HepG2 (cell line): ENCODE data around the gene ANO9. TPM values are rescaled to one million over a fixed set of nuclear protein-coding genes. Genes with fewer than 3 reads are reported as not detected.

ENCODE experiments used
- ARID5B ChIP-seq: IDR thresholded peaks from 2 replicates; pipeline ENCODE4 v1.4.0; 2020; ENCODE audit warnings: mild to moderate bottlenecking, missing genetic modification reagents
- CREM ChIP-seq, 2 experiments: sonication (generic) in 1 of 2; formaldehyde crosslinking in 1 of 2; IDR thresholded peaks; 2 replicates each; pipeline versions ENCODE4 v1.4.0 to v1.6.1; 2016 to 2020; ENCODE audit warnings: antibody characterized with exemption in 1 of 2, mild to moderate bottlenecking in 1 of 2, missing genetic modification reagents in 1 of 2
- GABPA ChIP-seq, 2 experiments: IDR thresholded peaks; 2 replicates each; pipeline ENCODE4 v1.6.1; 2011 to 2016; ENCODE audit warnings: low read depth in 2 of 2, low read length in 1 of 2, missing biosample characterization in 1 of 2, missing genetic modification characterization in 1 of 2
- KLF16 ChIP-seq, 2 experiments: sonication (generic) in 1 of 2; formaldehyde crosslinking in 1 of 2; IDR thresholded peaks; 2 replicates each; pipeline versions ENCODE4 v1.6.1 to v1.8.0; 2016 to 2023; ENCODE audit warnings: missing genetic modification reagents in 2 of 2, missing compliant biosample characterization in 1 of 2
- NKX3-1 ChIP-seq: sonication (generic); formaldehyde crosslinking; IDR thresholded peaks from 2 replicates; pipeline ENCODE4 v1.5.0; 2020; ENCODE audit warnings: missing genetic modification reagents
- PRDM15 ChIP-seq: sonication (generic); formaldehyde crosslinking; IDR thresholded peaks from 2 replicates; pipeline ENCODE4 v1.4.0; 2020; ENCODE audit warnings: missing genetic modification reagents
- SIN3A ChIP-seq: IDR thresholded peaks from 2 replicates; pipeline ENCODE4 v1.6.1; 2011; ENCODE audit warnings: low read depth, mild to moderate bottlenecking, control low read depth, low read length, borderline replicate concordance
- TFDP2 ChIP-seq: sonication (generic); formaldehyde crosslinking; IDR thresholded peaks from 2 replicates; pipeline ENCODE4 v1.4.0; 2020; ENCODE audit warnings: missing genetic modification reagents
- TSC22D2 ChIP-seq: sonication (generic); formaldehyde crosslinking; IDR thresholded peaks from 2 replicates; pipeline ENCODE4 v1.5.1; 2020; ENCODE audit warnings: missing genetic modification reagents, mild to moderate bottlenecking, borderline replicate concordance
- ZBTB38 ChIP-seq: sonication (generic); formaldehyde crosslinking; IDR thresholded peaks from 2 replicates; pipeline ENCODE4 v1.5.1; 2020; ENCODE audit warnings: mild to moderate bottlenecking, missing genetic modification reagents
- ZNF543 ChIP-seq: sonication (generic); formaldehyde crosslinking; IDR thresholded peaks from 2 replicates; pipeline ENCODE4 v1.4.0; 2020; ENCODE audit warnings: mild to moderate bottlenecking, missing genetic modification reagents
- ZNF691 ChIP-seq: sonication (generic); formaldehyde crosslinking; IDR thresholded peaks from 2 replicates; pipeline ENCODE4 v1.4.0; 2020; ENCODE audit warnings: missing genetic modification reagents, low read depth, mild to moderate bottlenecking, borderline replicate concordance
- ZNF878 ChIP-seq: sonication (generic); formaldehyde crosslinking; IDR thresholded peaks from 2 replicates; pipeline ENCODE4 v1.8.1; 2023; ENCODE audit warnings: mild to moderate bottlenecking, missing genetic modification reagents, moderate library complexity
- polyA plus RNA-seq, 8 experiments: library from polyadenylated mRNA; depleted of rRNA in 3 of 8; stranded (reverse) in 7 of 8; unstranded in 1 of 8; fragments of >200 nt; fragmentation: Illumina TruSeq in 4 of 8; extraction: Trizol in 4 of 8; gene quantifications; 2 replicates each; pipeline versions ENCODE4 v1.2.1 to v1.2.3, GENCODE V29; 2011 to 2016; ENCODE audit warnings: low read depth in 4 of 8, missing spikeins in 1 of 8, mixed read lengths in 1 of 8; ENCODE audit not compliant: insufficient read depth in 1 of 8
- total RNA-seq, 5 experiments: library from RNA; depleted of rRNA; stranded (reverse); fragments of >200 nt; fragmentation: Illumina TruSeq; extraction: Trizol; gene quantifications; 2 replicates each; pipeline ENCODE4 v1.2.3, GENCODE V29; 2016; ENCODE audit warnings: low read depth in 1 of 5

Gene ANO9
- total and polyA plus RNA-seq, 2 of the 13 experiments (the other 11 are each of a cell fraction or from before 2014, with no cell fraction given): 8.9 to 14.3 TPM

GRCh38 chr11:469684-470560, 28.1 kb upstream of the ANO9 start (continued):
- TF ChIP-seq PRDM15 (CRISPR knock-in tag) (peak; percentile 57; the same call in 1 of the 2 replicates), ZNF691 (peak; percentile 45; the same call in 1 of the 2 replicates), ARID5B (CRISPR knock-in tag) (peak; percentile 48), ZNF878 (CRISPR knock-in tag) (peak; percentile 68; the same call in 1 of the 2 replicates), CREM (IDR thresholded peaks at IDR 0.05) (0 out of 2 replicates have a peak, but pooled peaks have one; percentile 29), CREM (CRISPR knock-in tag; IDR thresholded peaks at IDR 0.05) (no peak), KLF16 (CRISPR knock-in tag; IDR thresholded peaks at IDR 0.05) (0 out of 4 replicates have a peak, but pooled peaks of 1 of the 2 experiments have one; percentile 35), ZNF543 (CRISPR knock-in tag) (peak; percentile 35; the same call in 1 of the 2 replicates), ZBTB38 (CRISPR knock-in tag) (peak; percentile 57), NKX3-1 (CRISPR knock-in tag) (no peak), SIN3A (0 out of 2 replicates have a peak, but pooled peaks have one; percentile 69), TFDP2 (CRISPR knock-in tag) (peak; percentile 36; the same call in 1 of the 2 replicates), TSC22D2 (CRISPR knock-in tag) (peak; percentile 69; the same call in 1 of the 2 replicates), GABPA (IDR thresholded peaks at IDR 0.05; ENCODE audit: low read depth, low read length) (no peak), GABPA (CRISPR knock-in tag; IDR thresholded peaks at IDR 0.05; ENCODE audit: low read depth) (peak; percentile 80)
